SW 1271 (cell line): ENCODE data around the gene CACNA2D3.
"Not testable (repeated sequence)": the region's sequence is repeated elsewhere in the genome, so short reads cannot be mapped to it uniquely, and the experiment has no call there.

Experiments used
- DNase-seq, 2 experiments: peaks; one replicate each; lab custom pipeline; 2025; lab: John Stamatoyannopoulos, UW

The CACNA2D3 gene

GRCh38 chr3:54464554-54464953 is 342.2 kb downstream of the CACNA2D3 start:
- not testable (repeated sequence) for DNase-seq

- no peak for DNase-seq
These were observed 354.5 kb downstream of the CACNA2D3 start for GRCh38 chr3:54476891-54477290.

GRCh38 chr3:54481606-54482365 is 359.4 kb downstream of the CACNA2D3 start:
- DNase-seq: no peak

GRCh38 chr3:54484334-54484733 is 362.0 kb downstream of the CACNA2D3 start:
- DNase-seq: no peak

- DNase-seq: no peak
These were observed 364.0 kb downstream of the CACNA2D3 start for GRCh38 chr3:54486317-54486716.

GRCh38 chr3:54488297-54488696 is 365.9 kb downstream of the CACNA2D3 start:
- DNase-seq: no peak

- DNase-seq: no peak
These were observed 371.9 kb downstream of the CACNA2D3 start for GRCh38 chr3:54494209-54494608.

GRCh38 chr3:54506603-54507002 is 384.3 kb downstream of the CACNA2D3 start:
- DNase-seq: no peak

GRCh38 chr3:54507876-54508460 is 385.6 kb downstream of the CACNA2D3 start:
- no peak for DNase-seq

GRCh38 chr3:54510506-54510905 is 388.2 kb downstream of the CACNA2D3 start:
- DNase-seq: no peak

- no peak for DNase-seq
These were observed 389.5 kb downstream of the CACNA2D3 start for GRCh38 chr3:54511766-54512365.

- no peak for DNase-seq
These were observed 391.7 kb downstream of the CACNA2D3 start for GRCh38 chr3:54514006-54514405.

- no peak for DNase-seq
These were observed 392.1 kb downstream of the CACNA2D3 start for GRCh38 chr3:54514416-54514815.

GRCh38 chr3:54515441-54516213 is 393.3 kb downstream of the CACNA2D3 start:
- no peak for DNase-seq

- DNase-seq: no peak
These were observed 395.1 kb downstream of the CACNA2D3 start for GRCh38 chr3:54517424-54517823.

GRCh38 chr3:54518011-54518675 is 395.8 kb downstream of the CACNA2D3 start:
- no peak for DNase-seq

- no peak for DNase-seq
These were observed 397.1 kb downstream of the CACNA2D3 start for GRCh38 chr3:54519493-54519892.

GRCh38 chr3:54520060-54520459 is 397.7 kb downstream of the CACNA2D3 start:
- DNase-seq: no peak

GRCh38 chr3:54527521-54527920 is 405.2 kb downstream of the CACNA2D3 start:
- no peak for DNase-seq

GRCh38 chr3:54527953-54528352 is 405.6 kb downstream of the CACNA2D3 start:
- no peak for DNase-seq

- DNase-seq: no peak
These were observed 406.3 kb downstream of the CACNA2D3 start for GRCh38 chr3:54528668-54529067.

- DNase-seq: no peak
These were observed 407.7 kb downstream of the CACNA2D3 start for GRCh38 chr3:54530091-54530490.
